PC-3 (cell line): Measurements from ENCODE around the gene KRT82. TPM values are rescaled to one million over a fixed set of nuclear protein-coding genes. Genes with fewer than 3 reads are reported as not detected.

Experiments used
- ATAC-seq: fragments of 200-7000 bp; cut with Tn5 transposase; 2 replicates; pipeline ENCODE4 v1.9.1; 2020; ENCODE audit warnings: mild to moderate bottlenecking, moderate library complexity
- BruUV-seq: library from RNA; stranded (reverse); fragments of 400-500 nt; replicated peaks from 2 replicates; lab custom pipeline; 2021; lab: Mats Ljungman, UMichigan
- CTCF ChIA-PET: fragments of 300-600 bp; sonication (Branson Sonifier 250); formaldehyde crosslinking; loops from one replicate; lab custom pipeline; 2022; ENCODE audit warnings: antibody characterized with exemption; lab: Charles Lee
- POLR2A ChIA-PET: fragments of 300-600 bp; sonication (Branson Sonifier 250); formaldehyde crosslinking; loops from one replicate; lab custom pipeline; 2022; ENCODE audit warnings: antibody characterized with exemption; ENCODE audit not compliant: unreplicated experiment; lab: Charles Lee
- DNase-seq: peaks from one replicate; pipeline ENCODE4 v3.0.0-alpha.2; 2015
- H2AFZ ChIP-seq: fragments of 300-600 bp; sonication (generic); 2 replicates; pipeline ENCODE4 v1.6.0; 2016; ENCODE audit warnings: antibody characterized with exemption, low read length
- H3F3A ChIP-seq: fragments of 300-600 bp; sonication (generic); one replicate; pipeline ENCODE4 v1.6.0; 2017; ENCODE audit warnings: antibody characterized with exemption, low read length, control low read depth, mild to moderate bottlenecking; ENCODE audit not compliant: unreplicated experiment
- H3K27ac ChIP-seq: fragments of 300-600 bp; sonication (generic); 2 replicates; pipeline ENCODE4 v1.5.1; 2016; ENCODE audit warnings: mild to moderate bottlenecking, low read length
- H3K27me3 ChIP-seq: fragments of 300-600 bp; sonication (generic); 2 replicates; pipeline ENCODE4 v1.6.1; 2016; ENCODE audit warnings: low read length, mixed read lengths
- H3K36me3 ChIP-seq: fragments of 300-600 bp; sonication (generic); 2 replicates; pipeline ENCODE4 v1.6.1; 2016; ENCODE audit warnings: low read depth, mixed run types, low read length, mixed read lengths
- H3K4me1 ChIP-seq: fragments of 300-600 bp; sonication (generic); 2 replicates; pipeline ENCODE4 v1.5.1; 2016; ENCODE audit warnings: low read length; ENCODE audit not compliant: insufficient read depth
- H3K4me2 ChIP-seq: fragments of 300-600 bp; sonication (generic); 2 replicates; pipeline ENCODE4 v1.6.0; 2016; ENCODE audit warnings: low read length
- H3K4me3 ChIP-seq: fragments of 300-600 bp; sonication (generic); 2 replicates; pipeline ENCODE4 v1.5.1; 2016; ENCODE audit warnings: mild to moderate bottlenecking, low read length, mixed read lengths
- H3K79me2 ChIP-seq: fragments of 300-600 bp; sonication (generic); 2 replicates; pipeline ENCODE4 v1.6.1; 2017; ENCODE audit warnings: low read length, mixed read lengths
- H3K9ac ChIP-seq: fragments of 300-600 bp; sonication (generic); 2 replicates; pipeline ENCODE4 v1.6.0; 2016; ENCODE audit warnings: mild to moderate bottlenecking, low read length
- H3K9me2 ChIP-seq: fragments of 300-600 bp; sonication (generic); replicated peaks from 2 replicates; pipeline ENCODE4 v1.6.1; 2016; ENCODE audit warnings: mixed run types, low read length, mixed read lengths
- H3K9me3 ChIP-seq: fragments of 300-600 bp; sonication (generic); 2 replicates; pipeline ENCODE4 v1.6.1; 2016; ENCODE audit warnings: low read length, mixed read lengths
- H4K20me1 ChIP-seq: fragments of 300-600 bp; sonication (generic); 2 replicates; pipeline ENCODE4 v1.6.1; 2016; ENCODE audit warnings: low read length, mixed read lengths
- EZH2 ChIP-seq: fragments of 300-600 bp; sonication (generic); IDR thresholded peaks from one replicate; pipeline ENCODE4 v1.6.1; 2017; ENCODE audit warnings: antibody characterized with exemption, mild to moderate bottlenecking, low read length; ENCODE audit not compliant: unreplicated experiment
- EZH2phosphoT487 ChIP-seq: fragments of 300-600 bp; sonication (generic); IDR thresholded peaks from 2 replicates; pipeline ENCODE4 v1.6.1; 2018; ENCODE audit warnings: mild to moderate bottlenecking, antibody characterized with exemption, low read length, borderline replicate concordance
- intact Hi-C: fragments of 100-400 bp; cut with micrococcal nuclease; formaldehyde crosslinking; loops from 2 replicates; pipeline ENCODE4 v1.9.0; 2023
- total RNA-seq: library from RNA; depleted of rRNA; stranded (reverse); fragments of >200 nt; gene quantifications from 2 replicates; pipeline ENCODE4 v1.2.3, GENCODE V29; 2014
- TF ChIP-seq, protein P1 (sequence below): fragments of 300-600 bp; sonication (generic); conservative IDR thresholded peaks from 2 replicates; pipeline ENCODE4 v1.5.1; 2017; ENCODE audit warnings: antibody characterized with exemption, low read depth, mild to moderate bottlenecking, low read length

KRT82 gene
- total RNA-seq, 1 experiment from 2014 or later = 0.29 TPM

DNA sequence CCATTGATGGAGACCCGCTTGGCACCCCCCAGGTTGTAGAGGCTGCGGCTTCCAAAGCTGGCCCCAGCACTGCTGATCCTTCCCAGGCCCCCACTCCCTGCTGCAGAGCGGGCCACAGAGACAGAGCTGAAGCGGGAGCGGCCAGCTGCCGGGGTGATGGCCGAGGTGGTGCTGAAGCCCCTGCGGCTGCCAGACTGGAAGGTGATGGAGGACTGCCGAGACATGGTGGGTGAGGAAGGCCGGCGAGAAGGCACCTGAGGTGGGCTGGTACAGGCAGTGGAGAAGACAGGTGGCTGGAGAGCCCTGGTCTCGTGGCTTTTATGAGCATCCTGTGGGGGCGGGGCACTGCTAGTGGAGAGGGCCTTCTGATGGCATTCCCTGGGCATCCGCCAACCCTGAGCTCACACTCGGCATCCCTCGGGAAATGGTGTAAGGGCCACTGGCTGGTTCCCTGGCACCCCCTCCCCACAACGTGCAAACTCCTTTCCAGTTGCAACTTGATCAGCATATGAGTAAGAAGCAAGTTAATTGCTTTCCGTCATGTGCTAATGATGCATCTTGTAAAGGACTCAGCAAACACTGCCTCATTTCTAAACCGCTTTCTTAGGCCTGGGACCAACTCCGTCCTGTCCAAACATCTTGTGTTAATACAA is 28.1 kb upstream of the KRT82 start, which contains the start of gene KRT75:
TSS of gene KRT75 (minus strand) at position 291 of the 653 bp plus-strand sequence. CDS start at position 224, 67 bp downstream.
- ATAC-seq (peak; percentile 68), DNase-seq (peak; percentile 89)
- Histone ChIP-seq H3K9ac (peak within 1 kb of the TSS; percentile 74), H2AFZ (no peak within 1 kb of the TSS), H4K20me1 (no peaks in the 10 kb centered on the region), H3K79me2 (no peaks in the 10 kb centered on the region), H3K4me3 (no peak within 1 kb of the TSS), H3K4me2 (peak within 1 kb of the TSS; percentile 33), H3K9me3 (no peaks in the 10 kb centered on the region), H3K36me3 (no peaks in the 10 kb centered on the region), H3K4me1 (peaks cover 55% of the 10 kb centered on the region), H3K9me2 (no peaks in the 10 kb centered on the region), H3K27ac (peak within 1 kb of the TSS; percentile 93), H3K27me3 (no peaks in the 10 kb centered on the region), H3F3A (peaks cover 12% of the 10 kb centered on the region)
- no TSS peak for BruUV-seq
- ChIA-PET CTCF (no interaction called here), POLR2A (no interaction called here)
- no peak for TF ChIP-seq EZH2
- TF ChIP-seq, protein P1, sequence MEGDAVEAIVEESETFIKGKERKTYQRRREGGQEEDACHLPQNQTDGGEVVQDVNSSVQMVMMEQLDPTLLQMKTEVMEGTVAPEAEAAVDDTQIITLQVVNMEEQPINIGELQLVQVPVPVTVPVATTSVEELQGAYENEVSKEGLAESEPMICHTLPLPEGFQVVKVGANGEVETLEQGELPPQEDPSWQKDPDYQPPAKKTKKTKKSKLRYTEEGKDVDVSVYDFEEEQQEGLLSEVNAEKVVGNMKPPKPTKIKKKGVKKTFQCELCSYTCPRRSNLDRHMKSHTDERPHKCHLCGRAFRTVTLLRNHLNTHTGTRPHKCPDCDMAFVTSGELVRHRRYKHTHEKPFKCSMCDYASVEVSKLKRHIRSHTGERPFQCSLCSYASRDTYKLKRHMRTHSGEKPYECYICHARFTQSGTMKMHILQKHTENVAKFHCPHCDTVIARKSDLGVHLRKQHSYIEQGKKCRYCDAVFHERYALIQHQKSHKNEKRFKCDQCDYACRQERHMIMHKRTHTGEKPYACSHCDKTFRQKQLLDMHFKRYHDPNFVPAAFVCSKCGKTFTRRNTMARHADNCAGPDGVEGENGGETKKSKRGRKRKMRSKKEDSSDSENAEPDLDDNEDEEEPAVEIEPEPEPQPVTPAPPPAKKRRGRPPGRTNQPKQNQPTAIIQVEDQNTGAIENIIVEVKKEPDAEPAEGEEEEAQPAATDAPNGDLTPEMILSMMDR = no peak
- TF ChIP-seq EZH2phosphoT487 = no peak
- intact Hi-C loops = loop anchor here (1.0 kb wide), 1 partner anchor 20 kb away; no protein-coding TSS in a partner anchor

DNA sequence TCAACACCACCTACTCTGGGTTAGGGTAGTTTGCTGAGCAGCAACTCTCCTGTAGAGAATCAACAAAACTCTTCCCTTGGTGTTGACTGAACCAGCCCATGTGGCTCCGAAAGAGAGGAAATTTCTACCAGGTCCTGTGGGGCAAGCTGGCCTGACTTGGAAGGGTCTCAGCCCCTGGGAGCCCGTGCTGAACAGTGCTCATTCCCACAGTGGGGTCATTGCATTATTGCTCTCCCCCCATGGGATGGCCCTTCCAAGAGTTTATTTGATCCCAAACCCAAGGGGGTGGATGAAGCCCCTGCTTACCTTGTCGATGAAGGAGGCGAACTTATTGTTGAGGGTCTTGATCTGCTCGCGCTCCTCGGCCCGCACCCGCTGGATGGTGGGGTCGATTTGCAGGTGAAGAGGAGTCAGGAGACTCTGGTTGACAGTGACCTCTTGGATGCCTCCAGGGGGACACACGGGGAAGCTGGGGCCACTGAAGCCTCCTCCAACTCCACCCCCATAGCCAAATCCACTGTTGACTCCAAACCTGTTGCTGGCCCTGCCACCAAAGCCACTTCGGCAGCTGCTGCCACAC is 27.5 kb upstream of the KRT82 start:
- CTCF ChIA-PET = no interaction called here
- H3K9ac ChIP-seq = peak overlapping the region; percentile 54; the same call in 1 of the 2 replicates
- TF ChIP-seq EZH2 (no peak), EZH2phosphoT487 (no peak)
- TF ChIP-seq, protein P1 = no peak

More for the DNA sequence above, 27.5 kb upstream of the KRT82 start:
- no peak for ATAC-seq
- H3K4me2 ChIP-seq = peak overlapping the region; percentile 28
- POLR2A ChIA-PET = no interaction called here
- H3K4me3 ChIP-seq = no peak overlapping the region
- H4K20me1 ChIP-seq = no peaks in the 10 kb centered on the region
- no peaks in the 10 kb centered on the region for H3K9me3 ChIP-seq
- H2AFZ ChIP-seq = no peak overlapping the region
- H3K27me3 ChIP-seq = no peaks in the 10 kb centered on the region
- TSS peak; percentile 40 for BruUV-seq
- H3K36me3 ChIP-seq = no peaks in the 10 kb centered on the region
- peaks cover 49% of the 10 kb centered on the region for H3K4me1 ChIP-seq
- no peaks in the 10 kb centered on the region for H3K9me2 ChIP-seq
- intact Hi-C loops = loop anchor here (1.0 kb wide), 1 partner anchor 21 kb away; no protein-coding TSS in a partner anchor
- H3F3A ChIP-seq = peaks cover 12% of the 10 kb centered on the region
- DNase-seq = no peak
- peak overlapping the region; percentile 93 for H3K27ac ChIP-seq
- H3K79me2 ChIP-seq = no peaks in the 10 kb centered on the region
